Activated T-cell treated with anti-CD3 and anti-CD28 coated beads for 1 hour (primary cell): ENCODE data around the gene SPOCK2.
"Not testable (repeated sequence)": the region's sequence is repeated elsewhere in the genome, so short reads cannot be mapped to it uniquely, and the experiment has no call there.

Source experiments
- DNase-seq: peaks from one replicate; pipeline ENCODE4 v3.0.0-alpha.2; 2020; ENCODE audit warnings: low read depth

The SPOCK2 gene

GRCh38 chr10:72056113-72056512 lies 32.2 kb downstream of the SPOCK2 start:
- DNase-seq, result no peak

DNA sequence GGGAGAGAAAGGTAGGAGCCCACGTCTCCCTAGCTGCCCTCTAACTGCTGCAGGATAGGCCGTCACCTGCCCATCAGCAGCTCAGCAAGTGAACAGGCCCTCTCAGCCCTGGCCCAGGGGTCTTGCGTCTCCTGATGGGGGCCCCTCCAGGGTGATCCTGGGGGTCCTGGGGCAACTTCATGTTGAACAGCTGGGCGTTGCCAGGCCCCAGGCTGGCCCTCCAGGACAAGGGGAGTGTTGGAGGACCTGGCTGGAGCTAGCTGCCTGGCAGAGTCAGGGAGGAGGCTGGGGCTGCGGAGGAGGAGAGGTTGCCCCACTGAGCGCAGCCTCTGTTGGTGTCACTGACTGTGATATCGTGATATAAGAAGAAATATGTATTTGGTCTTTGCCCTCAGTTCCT lies 34.7 kb downstream of the SPOCK2 start:
- DNase-seq, result no peak

GRCh38 chr10:72050873-72051272 lies 37.5 kb downstream of the SPOCK2 start:
- DNase-seq, result no peak

DNA sequence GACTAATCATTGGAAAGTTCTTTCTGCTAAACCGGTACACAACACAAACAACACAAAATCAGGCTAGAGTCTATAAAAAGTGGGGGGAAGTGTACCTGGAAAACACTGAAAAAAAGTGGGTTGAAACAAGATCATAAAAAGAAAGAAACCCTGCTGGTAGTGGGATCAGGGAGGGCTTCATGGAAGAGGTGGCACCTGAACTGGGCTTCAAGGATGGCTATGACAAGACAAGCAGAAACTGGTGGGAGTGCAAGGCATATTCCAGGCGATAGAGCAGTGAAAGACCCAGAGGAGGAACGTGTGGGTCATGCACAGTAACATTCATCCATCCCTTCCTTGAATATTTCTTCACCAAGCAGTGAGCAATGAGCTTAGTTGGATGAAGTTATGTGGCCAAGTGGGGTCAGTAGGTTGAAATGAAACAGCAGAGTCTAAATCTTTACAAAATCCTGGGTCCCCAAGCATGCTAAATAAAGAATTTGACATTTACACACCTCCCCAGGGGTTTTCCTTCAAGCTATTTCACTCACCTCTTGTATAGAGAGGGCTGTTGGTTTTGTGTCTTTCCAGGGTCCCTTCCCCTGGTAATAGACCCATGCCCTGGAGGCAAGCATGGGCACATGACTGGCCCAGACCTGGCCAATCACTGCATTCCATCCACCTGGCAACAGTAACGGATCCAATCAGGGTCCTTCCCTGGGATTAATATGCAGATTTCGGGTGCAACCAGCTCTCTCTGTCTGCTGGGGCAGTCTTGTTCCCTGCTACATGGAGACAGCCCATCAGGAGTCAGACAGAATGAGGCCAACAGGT lies 38.2 kb downstream of the SPOCK2 start:
- no peak for DNase-seq

DNA sequence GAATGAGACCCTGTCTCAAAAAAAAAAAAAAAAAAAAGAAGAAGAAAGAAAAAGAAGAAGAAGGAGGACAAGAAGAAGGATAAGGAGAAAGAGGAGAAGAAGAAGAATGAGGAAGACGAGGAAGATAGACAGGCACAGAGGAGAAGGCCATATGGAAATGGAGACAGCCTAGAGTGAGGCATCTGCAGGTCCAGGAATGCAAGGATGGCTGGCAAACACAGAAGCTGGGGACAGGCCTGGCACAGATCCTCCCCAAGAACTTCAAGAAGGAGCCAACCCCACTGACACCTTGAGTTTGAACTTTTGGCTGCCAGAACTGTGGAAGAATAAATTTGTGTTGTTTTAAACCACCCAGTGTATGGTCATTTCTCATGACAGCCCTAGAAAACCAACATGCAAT lies 38.9 kb downstream of the SPOCK2 start:
- DNase-seq, result no peak

- peak; percentile 83 for DNase-seq
These were observed 39.8 kb downstream of the SPOCK2 start for GRCh38 chr10:72048450-72049124.

DNA sequence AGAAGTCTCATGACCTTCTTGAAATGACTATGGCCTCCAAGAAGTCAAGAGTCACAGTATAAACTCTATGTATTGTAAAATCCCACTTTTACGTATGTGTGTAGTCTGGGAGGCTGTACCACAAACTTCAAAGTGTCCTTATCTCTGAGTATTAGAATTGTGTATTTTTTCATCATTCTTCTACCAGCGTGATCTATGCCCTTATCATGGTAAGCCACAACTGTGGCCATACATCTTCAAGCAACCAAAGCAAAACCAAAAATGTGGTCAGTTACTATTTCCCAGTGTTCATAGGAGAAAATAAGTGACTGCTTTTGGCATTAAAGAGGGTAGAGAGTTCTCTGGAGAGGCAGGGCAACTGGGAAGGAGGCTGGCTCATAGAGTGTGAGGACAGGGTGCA lies 42.8 kb downstream of the SPOCK2 start:
- no peak for DNase-seq

- DNase-seq, result no peak
These were observed 43.8 kb downstream of the SPOCK2 start for GRCh38 chr10:72044417-72045041.

- no peak for DNase-seq
These were observed 45.1 kb downstream of the SPOCK2 start for GRCh38 chr10:72043016-72043834.

DNA sequence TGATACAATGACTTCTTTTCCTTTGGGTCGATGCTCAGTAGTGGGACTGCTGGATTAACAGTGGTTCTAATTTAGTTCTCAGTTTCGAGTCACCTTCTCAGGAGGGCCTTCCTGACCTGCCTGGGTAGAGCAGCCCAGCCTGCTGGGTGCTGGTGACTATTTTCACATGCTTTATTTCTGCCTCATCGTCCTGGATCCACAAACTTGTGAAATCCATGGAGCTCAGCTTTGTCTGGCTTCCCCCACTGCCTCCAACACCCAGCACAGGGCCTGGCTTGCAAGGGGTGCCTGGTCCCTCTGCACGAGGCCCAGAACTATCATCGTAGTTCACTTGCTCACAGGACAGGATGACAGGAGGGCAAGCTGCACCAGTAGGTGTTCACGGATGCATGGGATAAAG lies 46.9 kb downstream of the SPOCK2 start:
- no peak for DNase-seq

- DNase-seq, result no peak
These were observed 49.0 kb downstream of the SPOCK2 start for GRCh38 chr10:72039377-72039776.

DNA sequence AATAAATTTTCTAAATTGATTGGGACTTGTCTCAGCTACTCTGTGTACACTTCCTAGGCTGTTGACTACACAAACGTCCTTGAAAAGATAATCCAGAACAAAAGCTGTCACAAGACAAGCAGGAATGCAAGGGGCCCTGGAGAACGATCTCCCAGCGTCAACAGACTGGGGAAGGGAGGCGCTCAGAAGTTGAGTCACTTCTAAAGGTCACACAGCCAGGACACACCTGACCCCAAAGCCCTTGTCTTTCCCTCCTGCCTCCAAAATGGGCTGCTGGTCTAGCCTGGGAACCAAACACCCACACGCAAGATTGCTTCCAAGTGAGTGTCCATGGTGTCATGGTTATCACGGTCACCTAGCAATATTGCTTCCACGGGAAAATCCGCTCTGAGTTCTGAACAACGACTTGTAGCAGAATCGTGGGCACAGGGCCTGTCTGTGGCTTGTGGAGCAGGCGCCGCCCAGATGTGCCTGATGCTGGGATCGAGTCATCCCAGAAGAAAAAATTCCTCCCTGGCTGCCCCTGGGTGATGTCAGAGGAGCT lies 49.8 kb downstream of the SPOCK2 start:
- no peak for DNase-seq

DNA sequence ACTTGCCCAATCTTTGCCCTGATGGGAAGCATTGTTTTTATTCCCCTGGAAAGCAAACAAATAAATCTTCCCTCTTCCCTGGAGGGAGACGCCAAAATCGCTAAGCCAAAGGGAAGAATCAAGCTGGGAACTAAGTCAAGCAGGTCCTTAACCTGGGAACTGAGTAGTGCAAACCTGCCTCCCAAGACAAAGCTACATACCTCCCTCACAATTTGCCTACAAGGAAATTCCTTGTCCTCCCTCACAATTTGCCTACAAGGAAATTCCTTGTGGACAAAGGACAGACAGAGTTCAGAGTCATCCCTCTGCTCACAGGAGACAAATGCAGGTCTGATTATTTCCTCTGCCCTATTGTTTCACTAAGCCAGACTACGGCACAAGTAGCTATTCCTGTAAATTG lies 50.5 kb downstream of the SPOCK2 start:
- no peak for DNase-seq

DNA sequence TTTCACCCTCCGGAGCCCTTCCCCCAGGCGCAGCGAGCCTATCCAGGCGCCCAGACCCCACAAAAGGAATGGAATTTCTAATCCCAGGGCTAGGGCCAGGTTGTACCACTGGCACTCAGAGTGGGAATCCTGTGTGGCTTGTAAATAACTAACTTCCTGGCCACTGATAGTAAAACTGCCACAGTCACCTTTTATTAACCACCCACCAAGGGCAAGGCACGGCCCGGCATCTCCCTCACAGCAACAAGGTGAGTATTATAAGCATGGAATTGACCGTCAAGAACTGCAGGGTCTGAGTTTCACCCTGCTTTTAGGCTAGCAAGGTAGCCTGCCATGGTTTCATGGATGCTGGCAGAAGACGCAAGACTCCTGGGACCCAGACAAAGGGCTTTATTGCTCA lies 51.1 kb downstream of the SPOCK2 start:
- DNase-seq, result no peak

- DNase-seq, result no peak
These were observed 53.0 kb downstream of the SPOCK2 start for GRCh38 chr10:72035252-72035887.

- no peak for DNase-seq
These were observed 53.6 kb downstream of the SPOCK2 start for GRCh38 chr10:72034761-72035160.

GRCh38 chr10:72034040-72034499 lies 54.3 kb downstream of the SPOCK2 start:
- no peak for DNase-seq

DNA sequence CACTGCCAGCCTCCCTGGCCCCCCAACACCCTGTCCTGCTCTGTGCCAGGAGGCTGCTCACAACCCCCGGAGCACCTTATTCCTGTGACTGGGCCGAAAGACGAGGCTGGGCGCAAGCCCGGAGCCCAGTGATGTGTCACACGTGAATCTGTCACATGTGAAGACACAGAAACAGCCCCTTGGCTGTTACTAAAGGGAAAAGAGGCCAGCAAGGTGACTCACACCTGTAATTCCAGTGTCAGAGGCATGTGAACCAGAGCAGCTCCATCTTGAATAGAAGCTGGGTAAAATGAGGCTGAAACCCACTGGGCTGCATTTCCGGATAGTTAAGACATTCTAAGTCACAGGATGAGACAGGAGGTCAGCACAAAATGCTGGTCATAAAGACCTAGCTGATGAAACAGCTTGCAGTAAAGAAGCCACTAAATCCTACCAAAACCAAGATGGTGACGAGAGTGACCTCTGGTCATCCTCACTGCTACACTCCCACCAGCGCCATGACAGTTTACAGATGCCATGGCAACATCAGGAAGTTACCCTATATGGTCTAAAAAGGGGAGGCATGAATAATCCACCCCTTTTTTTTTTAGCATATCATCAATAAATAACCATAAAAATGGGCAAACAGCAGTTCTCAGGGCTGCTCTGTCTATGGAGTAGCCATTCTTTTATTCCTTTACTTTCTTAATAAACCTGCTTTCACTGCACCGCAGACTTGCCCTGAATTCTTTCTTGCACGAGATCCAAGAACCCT lies 55.8 kb downstream of the SPOCK2 start:
- not testable (repeated sequence) for DNase-seq

- no peak for DNase-seq
These were observed 56.6 kb downstream of the SPOCK2 start for GRCh38 chr10:72031706-72032105.

DNA sequence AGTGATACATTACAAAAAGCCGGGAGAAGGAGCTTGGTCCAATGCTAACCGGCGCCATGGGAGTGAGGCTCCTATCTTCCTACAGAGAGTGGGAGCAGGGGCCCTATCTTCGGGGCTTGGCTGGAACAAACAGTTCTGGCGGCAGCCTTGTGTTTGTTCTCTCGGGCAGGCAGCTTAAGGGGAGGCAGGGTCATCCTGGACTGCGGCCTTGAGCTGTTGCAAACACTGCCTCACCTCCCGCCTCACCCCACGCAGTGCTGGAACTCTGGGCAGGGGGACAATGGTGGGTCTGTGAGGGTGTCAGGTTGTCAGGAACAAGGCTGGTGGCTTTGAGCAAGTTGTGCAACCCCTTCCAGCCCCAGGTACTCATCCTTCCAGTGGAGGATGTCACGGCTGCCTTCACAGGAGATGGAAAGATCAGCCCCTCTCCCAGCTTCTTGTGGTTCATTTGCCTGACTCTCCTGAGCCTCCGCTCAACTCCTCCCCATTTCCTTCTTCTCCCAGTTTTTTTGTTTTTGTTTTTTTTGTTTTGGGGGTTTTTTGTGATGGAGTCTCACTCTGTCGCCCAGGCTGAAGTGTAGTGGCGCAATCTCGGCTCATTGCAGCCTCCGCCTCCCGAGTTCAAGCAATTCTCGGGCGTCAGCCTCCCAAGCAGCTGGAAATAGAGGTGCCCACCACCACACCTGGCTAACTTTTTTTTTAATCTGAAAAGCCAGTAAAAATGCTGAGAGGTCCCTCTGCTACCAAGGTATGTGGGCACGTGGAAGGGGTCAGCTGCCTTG lies 57.4 kb downstream of the SPOCK2 start:
- no peak for DNase-seq
